Panc1 (cell line): ENCODE data around the gene TBC1D7. TPM values are rescaled to one million over a fixed set of nuclear protein-coding genes. Genes with fewer than 3 reads are reported as not detected.

ENCODE experiments used
- ATAC-seq: fragments of 200-7000 bp; cut with Tn5 transposase; 2 replicates; pipeline ENCODE4 v1.9.1; 2020; ENCODE audit warnings: mild to moderate bottlenecking, moderate library complexity
- BruUV-seq: library from RNA; stranded (reverse); fragments of 400-500 nt; replicated peaks from 2 replicates; lab custom pipeline; 2021; lab: Mats Ljungman, UMichigan
- CTCF ChIA-PET: fragments of 300-600 bp; sonication (Branson Sonifier 250); formaldehyde crosslinking; loops from one replicate; lab custom pipeline; 2022; ENCODE audit warnings: antibody characterized with exemption; lab: Charles Lee
- POLR2A ChIA-PET: fragments of 300-600 bp; sonication (Branson Sonifier 250); formaldehyde crosslinking; loops from one replicate; lab custom pipeline; 2022; ENCODE audit warnings: antibody characterized with exemption; lab: Charles Lee
- DNase-seq: peaks from one replicate; pipeline ENCODE4 v3.0.0-alpha.2; 2010; ENCODE audit warnings: low read depth, low spot score
- H3K27ac ChIP-seq: 2 replicates; pipeline ENCODE4 v1.5.1; 2011; ENCODE audit warnings: mild to moderate bottlenecking, low read length, inconsistent platforms
- H3K27me3 ChIP-seq: fragments of 200-500 bp; sonication (Bioruptor generic); 2 replicates; pipeline ENCODE4 v1.6.0; 2014; ENCODE audit warnings: low read length, inconsistent platforms; ENCODE audit not compliant: control insufficient read depth, insufficient read depth
- H3K36me3 ChIP-seq: fragments of 200-500 bp; sonication (Bioruptor generic); 2 replicates; pipeline ENCODE4 v1.5.1; 2014; ENCODE audit warnings: inconsistent platforms, mild to moderate bottlenecking, low read length, moderate library complexity; ENCODE audit not compliant: control insufficient read depth, insufficient read depth
- H3K4me1 ChIP-seq: 2 replicates; pipeline ENCODE4 v1.5.1; 2011; ENCODE audit warnings: inconsistent platforms, mild to moderate bottlenecking, low read length, moderate library complexity; ENCODE audit not compliant: control insufficient read depth, insufficient read depth
- H3K4me3 ChIP-seq, 2 experiments: 2 replicates each; pipeline ENCODE4 v1.5.1; 2011 to 2012; ENCODE audit warnings: low read depth in 2 of 2, low read length in 2 of 2, mild to moderate bottlenecking in 2 of 2, inconsistent platforms in 1 of 2, moderate library complexity in 1 of 2
- H3K9me3 ChIP-seq: fragments of 200-500 bp; sonication (Bioruptor generic); 2 replicates; pipeline ENCODE4 v1.5.1; 2014; ENCODE audit warnings: low read depth, mild to moderate bottlenecking, inconsistent platforms, low read length, moderate library complexity; ENCODE audit not compliant: control insufficient read depth, insufficient read depth
- CTCF ChIP-seq: fragments of 450-650 bp; IDR thresholded peaks from 2 replicates; pipeline ENCODE4 v1.5.1; 2017; ENCODE audit warnings: mild to moderate bottlenecking
- POLR2AphosphoS5 ChIP-seq: IDR thresholded peaks from 2 replicates; pipeline ENCODE4 v1.6.1; 2012; ENCODE audit warnings: mild to moderate bottlenecking, low read depth, low read length, moderate library complexity
- REST ChIP-seq, 2 experiments: IDR thresholded peaks; 2 replicates each; pipeline ENCODE4 v1.6.1; 2011 to 2012; ENCODE audit warnings: low read depth in 2 of 2, control low read depth in 1 of 2, low read length in 1 of 2, mild to moderate bottlenecking in 1 of 2, moderate library complexity in 1 of 2; ENCODE audit not compliant: insufficient read depth in 1 of 2
- SIN3A ChIP-seq: IDR thresholded peaks from 2 replicates; pipeline ENCODE4 v1.6.1; 2012; ENCODE audit warnings: low read depth, mild to moderate bottlenecking, low read length, moderate library complexity, borderline replicate concordance; ENCODE audit not compliant: insufficient read depth
- TCF7L2 ChIP-seq: IDR thresholded peaks from 2 replicates; pipeline ENCODE4 v1.6.1; 2011; ENCODE audit warnings: mild to moderate bottlenecking, low read depth, low read length, inconsistent platforms
- in situ Hi-C: cut with HindIII; loops from 2 replicates; pipeline ENCODE4 v1.10.0; 2016; ENCODE audit warnings: low sequenced_read_pairs, low pct_unique_long_range_greater_than_20kb
- intact Hi-C: fragments of 100-400 bp; cut with micrococcal nuclease; formaldehyde crosslinking; loops from one replicate; pipeline ENCODE4 v1.10.0; 2022; ENCODE audit not compliant: unreplicated experiment
- total RNA-seq: library from RNA; stranded (reverse); gene quantifications from one replicate; pipeline ENCODE4 v1.2.1, GENCODE V29; 2021; ENCODE audit not compliant: unreplicated experiment

TBC1D7 gene
- total RNA-seq, 1 experiment from 2014 or later: 27.0 TPM

GRCh38 chr6:13364842-13365241 lies 36.5 kb upstream of the TBC1D7 start:
- intact Hi-C loops (no loop called here), in situ Hi-C loops (no loop called here)
- ChIA-PET CTCF (no interaction called here), POLR2A (no interaction called here)
- Histone ChIP-seq H3K27me3 (peaks cover under 1% of the 10 kb centered on the region), H3K27ac (no peak overlapping the region), H3K4me3 (no peak overlapping the region), H3K36me3 (no peaks in the 10 kb centered on the region), H3K9me3 (no peaks in the 10 kb centered on the region), H3K4me1 (no peaks in the 10 kb centered on the region)
- TF ChIP-seq REST (IDR thresholded peaks at IDR 0.05; ENCODE audit: insufficient read depth in 1 of 2, low read depth in 2 of 2, low read length in 1 of 2) (no peak), POLR2AphosphoS5 (no peak), TCF7L2 (no peak), CTCF (no peak), SIN3A (no peak)
- no TSS peak for BruUV-seq
- DNase-seq: no peak
- no peak for ATAC-seq

DNA sequence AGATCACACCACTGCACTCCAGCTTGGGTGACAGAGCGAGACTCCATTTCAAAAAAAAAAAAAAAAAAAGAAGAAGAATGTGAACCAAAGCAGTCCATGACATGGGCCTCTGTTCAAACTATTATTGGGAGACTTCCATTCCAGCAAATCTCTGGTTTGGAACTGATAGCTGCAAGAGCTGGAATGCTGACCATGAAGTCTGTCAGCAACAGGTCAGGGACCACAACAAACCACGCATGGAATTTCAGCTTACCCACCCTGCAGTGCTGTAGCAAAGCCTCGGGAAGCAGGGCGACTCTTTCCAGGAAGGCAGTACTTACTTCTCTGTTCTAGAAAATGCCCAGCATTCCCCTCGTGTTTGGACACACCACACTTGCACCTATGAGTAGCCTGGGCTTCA lies 34.1 kb upstream of the TBC1D7 start:
- in situ Hi-C loops: no loop called here
- DNase-seq: no peak
- no peak for TF ChIP-seq REST (IDR thresholded peaks at IDR 0.05; ENCODE audit: insufficient read depth in 1 of 2, low read depth in 2 of 2, low read length in 1 of 2)
- Histone ChIP-seq H3K4me1 (no peaks in the 10 kb centered on the region), H3K9me3 (no peaks in the 10 kb centered on the region), H3K4me3 (no peak overlapping the region), H3K36me3 (no peaks in the 10 kb centered on the region), H3K27ac (no peak overlapping the region), H3K27me3 (no peaks in the 10 kb centered on the region)
- no TSS peak for BruUV-seq
- ChIA-PET CTCF (no interaction called here), POLR2A (no interaction called here)
- intact Hi-C loops: no loop called here
- no peak for ATAC-seq
